ENCODE results near the gene SCYL1. TPM values are rescaled to one million over a fixed set of nuclear protein-coding genes. Genes with fewer than 3 reads are reported as not detected.

Gene SCYL1
- polyA plus RNA-seq, 1 donor (not counting 4 experiments of a cell fraction or from before 2014, with no cell fraction given), result 31.3 TPM

DNA sequence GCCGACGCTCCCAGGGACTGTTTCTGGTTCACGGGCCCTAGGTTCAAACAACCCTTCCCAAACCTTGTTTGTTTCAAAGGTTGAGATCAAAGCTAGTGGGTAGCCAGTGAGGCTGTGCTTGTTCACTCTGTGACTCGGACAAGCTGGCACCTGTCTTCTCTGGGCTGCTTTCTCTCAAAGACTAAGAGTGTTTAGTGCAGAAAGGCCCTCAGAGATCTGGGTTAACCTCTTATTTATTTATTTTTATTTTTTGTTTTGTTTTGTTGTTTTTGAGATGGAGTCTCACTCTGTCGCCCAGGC is 39.0 kb upstream of the SCYL1 start:
- FAIRE-seq (no peak), DNase-seq (ENCODE audit: low read depth, low spot score) (no peak)
- Histone ChIP-seq H3K79me2 (ENCODE audit: control insufficient read depth, insufficient read depth, low read length) (peaks cover 3% of the 10 kb centered on the region), H3K9me1 (ENCODE audit: control insufficient read depth, extremely low read depth, insufficient read depth, low read length) (peaks cover 6% of the 10 kb centered on the region), H3K27me3 (ENCODE audit: control insufficient read depth, extremely low read depth, insufficient read depth, low read length) (no peaks in the 10 kb centered on the region), H3K4me2 (ENCODE audit: control insufficient read depth, extremely low read depth, insufficient read depth, low read depth, low read length) (peak overlapping the region; percentile 61), H3K27ac (ENCODE audit: control insufficient read depth, insufficient read depth, low read length) (peak overlapping the region; percentile 65), H3K9ac (ENCODE audit: control insufficient read depth, extremely low read depth, insufficient read depth, low read length) (peak overlapping the region; percentile 67), H3K4me3 (ENCODE audit: control insufficient read depth in 2 of 3, extremely low read depth in 1 of 3, insufficient read depth in 2 of 3, low read depth in 1 of 3, low read length in 3 of 3) (peak overlapping the region in 1 of 3 experiments; percentile 19), H3K4me1 (ENCODE audit: control insufficient read depth, extremely low read depth, insufficient read depth, low read length) (peaks cover 71% of the 10 kb centered on the region), H2AFZ (ENCODE audit: control insufficient read depth, low read length) (no peak overlapping the region), H3K36me3 (ENCODE audit: control insufficient read depth in 2 of 2, extremely low read depth in 1 of 2, insufficient read depth in 2 of 2, low read length in 2 of 2) (no peaks in the 10 kb centered on the region), H3K9me3 (ENCODE audit: control insufficient read depth, low read depth, low read length) (no peaks in the 10 kb centered on the region), H4K20me1 (ENCODE audit: control insufficient read depth, extremely low read depth, insufficient read depth, low read length) (no peaks in the 10 kb centered on the region)
- dilution Hi-C loops (cut with MboI; ENCODE audit: extremely low pct_ligation_motif_present, low sequenced_read_pairs), result no loop called here
- TF ChIP-seq EZH2 (IDR thresholded peaks at IDR 0.05; ENCODE audit: low read length), result no peak
- no peak for TF ChIP-seq CTCF (optimal IDR thresholded peaks at IDR 0.05 in 1 of 3, IDR thresholded peaks at IDR 0.05 in 1 of 3, conservative IDR thresholded peaks at IDR 0.05 in 1 of 3; ENCODE audit: extremely low read depth in 1 of 3, insufficient read depth in 2 of 3, low read length in 3 of 3)

DNA sequence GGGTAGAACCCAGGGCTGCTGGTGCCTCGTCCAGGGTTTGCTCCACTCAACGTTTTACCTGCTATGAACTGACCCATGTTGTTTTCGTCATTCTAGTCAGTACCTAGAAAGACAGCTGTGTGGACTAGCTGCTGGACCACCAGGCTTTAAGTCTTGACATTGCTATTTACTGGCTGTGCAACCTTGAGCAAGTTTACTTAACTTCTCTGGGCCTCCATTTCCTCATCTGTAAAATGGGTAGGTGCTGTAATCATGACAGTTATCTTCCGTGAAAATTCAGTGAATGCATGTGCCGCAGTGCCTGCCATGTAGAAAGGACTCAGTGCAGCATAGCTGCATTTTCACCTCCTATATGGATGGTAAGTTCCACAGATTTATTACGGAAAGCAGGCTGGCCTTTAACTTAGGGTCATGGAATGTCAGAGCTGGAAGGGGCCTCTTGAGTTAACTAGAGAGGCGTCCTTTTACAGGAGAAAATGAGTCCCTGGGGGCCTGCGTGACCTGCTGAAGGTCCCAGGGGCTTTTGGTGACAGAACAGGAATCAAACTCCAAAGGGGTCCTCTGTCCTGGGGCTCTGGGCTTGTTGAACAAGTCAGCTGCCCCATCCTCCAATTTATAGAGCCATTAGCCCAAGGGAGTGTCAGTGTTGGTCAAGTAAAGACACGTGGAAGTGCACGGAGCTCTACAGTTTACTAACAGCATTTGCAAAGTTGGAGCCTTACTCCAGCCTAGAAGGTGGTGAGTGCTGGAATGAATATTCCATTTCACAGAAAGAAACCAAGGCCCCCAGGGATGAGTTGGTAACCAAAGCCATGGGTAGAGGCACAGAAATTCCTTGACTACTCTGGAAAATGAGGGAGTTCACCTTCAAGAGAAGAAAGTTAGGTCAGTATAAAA is 38.1 kb upstream of the SCYL1 start:
- Histone ChIP-seq H3K79me2 (ENCODE audit: control insufficient read depth, insufficient read depth, low read length) (peaks cover 3% of the 10 kb centered on the region), H3K4me2 (ENCODE audit: control insufficient read depth, extremely low read depth, insufficient read depth, low read depth, low read length) (peak overlapping the region; percentile 47), H3K9me3 (ENCODE audit: control insufficient read depth, low read depth, low read length) (no peaks in the 10 kb centered on the region), H3K9me1 (ENCODE audit: control insufficient read depth, extremely low read depth, insufficient read depth, low read length) (peaks cover 6% of the 10 kb centered on the region), H3K9ac (ENCODE audit: control insufficient read depth, extremely low read depth, insufficient read depth, low read length) (peak overlapping the region; percentile 52), H3K4me3 (ENCODE audit: control insufficient read depth in 2 of 3, extremely low read depth in 1 of 3, insufficient read depth in 2 of 3, low read depth in 1 of 3, low read length in 3 of 3) (peak overlapping the region in 1 of 3 experiments; percentile 5), H3K36me3 (ENCODE audit: control insufficient read depth in 2 of 2, extremely low read depth in 1 of 2, insufficient read depth in 2 of 2, low read length in 2 of 2) (no peaks in the 10 kb centered on the region), H2AFZ (ENCODE audit: control insufficient read depth, low read length) (no peak overlapping the region), H4K20me1 (ENCODE audit: control insufficient read depth, extremely low read depth, insufficient read depth, low read length) (no peaks in the 10 kb centered on the region), H3K27me3 (ENCODE audit: control insufficient read depth, extremely low read depth, insufficient read depth, low read length) (no peaks in the 10 kb centered on the region), H3K27ac (ENCODE audit: control insufficient read depth, insufficient read depth, low read length) (peak overlapping the region; percentile 94), H3K4me1 (ENCODE audit: control insufficient read depth, extremely low read depth, insufficient read depth, low read length) (peaks cover 75% of the 10 kb centered on the region)
- TF ChIP-seq CTCF (optimal IDR thresholded peaks at IDR 0.05 in 1 of 3, IDR thresholded peaks at IDR 0.05 in 1 of 3, conservative IDR thresholded peaks at IDR 0.05 in 1 of 3; ENCODE audit: extremely low read depth in 1 of 3, insufficient read depth in 2 of 3, low read length in 3 of 3) (no peak), EZH2 (IDR thresholded peaks at IDR 0.05; ENCODE audit: low read length) (no peak)
- DNase-seq (ENCODE audit: low read depth, low spot score) (no peak), FAIRE-seq (no peak)
- dilution Hi-C loops (cut with MboI; ENCODE audit: extremely low pct_ligation_motif_present, low sequenced_read_pairs), result no loop called here
